Activated effector memory CD4-positive, alpha-beta T cell treated with anti-CD3 and anti-CD28 coated beads, Interleukin-2, amount 50 U/mL, for 16 hours (primary cell): ENCODE measurements around the gene ZNF681.
"Not testable (repeated sequence)": the region's sequence is repeated elsewhere in the genome, so short reads cannot be mapped to it uniquely, and the experiment has no call there.

Experiments
- DNase-seq: peaks from one replicate; pipeline ENCODE4 v3.0.0-alpha.2; 2020

ZNF681 gene

DNA sequence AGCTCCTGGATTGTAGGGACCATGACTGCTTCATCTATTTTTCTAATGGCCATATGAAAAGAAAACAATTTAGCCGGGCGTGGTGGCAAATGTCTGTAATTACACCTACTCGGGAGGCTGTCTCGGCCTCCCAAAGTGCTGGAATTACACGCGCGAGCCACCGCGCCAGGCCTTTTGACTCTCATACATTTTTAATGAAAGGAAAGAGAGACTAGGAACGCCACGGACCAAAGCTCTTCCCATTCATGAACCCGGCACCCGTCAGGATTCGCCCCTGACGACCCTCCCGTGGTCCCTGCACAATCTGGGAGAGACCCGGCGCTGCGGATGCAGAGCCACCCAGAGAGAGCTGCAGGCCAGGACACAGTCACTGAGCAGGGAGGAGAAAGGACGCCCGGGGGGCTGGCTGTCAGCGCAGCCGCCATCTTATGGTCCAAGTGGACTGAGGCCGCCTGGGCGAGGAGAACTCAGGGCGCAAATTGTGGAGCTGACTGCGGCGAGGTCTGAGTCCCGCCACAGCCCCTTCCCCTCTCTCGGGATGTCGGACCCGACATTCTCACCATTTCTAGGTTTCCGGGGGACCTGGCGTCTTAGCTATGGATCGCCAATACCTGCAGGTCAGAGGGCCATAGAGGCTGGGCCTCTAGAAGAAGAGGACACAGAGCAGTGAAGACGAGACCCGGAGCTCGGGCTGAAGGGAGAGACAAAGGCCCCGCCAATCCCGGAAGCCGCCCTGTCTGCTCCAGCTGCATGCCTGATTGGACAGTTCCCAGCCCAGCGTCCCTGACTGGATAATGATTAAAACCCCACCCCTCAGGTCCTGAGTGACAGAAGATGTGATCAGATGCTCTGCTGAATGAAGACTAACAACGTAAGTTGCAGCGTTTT, at the start of gene ZNF681:
ZNF681 (minus strand) TSS at position 705 of the 888 bp plus-strand sequence; CDS start at position 563, 142 bp downstream.
- DNase-seq = peak; percentile 94

GRCh38 chr19:23804676-23805075, 46.0 kb upstream of the ZNF681 start:
- DNase-seq = no peak

GRCh38 chr19:23802290-23802689, 43.6 kb upstream of the ZNF681 start:
- no peak for DNase-seq

DNA sequence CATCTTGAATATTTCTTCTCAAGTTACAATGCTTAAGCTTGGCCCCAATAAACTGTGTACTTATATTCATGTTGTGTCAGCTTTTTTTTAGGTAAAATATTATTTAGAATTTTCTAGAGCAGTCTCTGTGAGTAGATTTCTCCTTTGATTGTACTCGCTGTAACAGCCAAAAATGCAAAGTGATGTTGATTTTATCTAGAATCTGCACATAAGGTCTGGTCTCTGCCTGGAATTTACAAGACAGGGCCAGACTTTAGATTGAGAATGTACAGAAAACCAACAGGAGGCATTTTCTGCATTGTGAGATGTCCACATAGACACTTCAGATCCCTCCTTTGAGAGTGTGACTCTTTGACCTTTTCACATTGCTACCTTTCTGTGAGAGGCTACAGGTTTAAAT, 43.1 kb upstream of the ZNF681 start:
- no peak for DNase-seq

- DNase-seq = no peak
These were observed 42.2 kb upstream of the ZNF681 start for GRCh38 chr19:23800868-23801267.

DNA sequence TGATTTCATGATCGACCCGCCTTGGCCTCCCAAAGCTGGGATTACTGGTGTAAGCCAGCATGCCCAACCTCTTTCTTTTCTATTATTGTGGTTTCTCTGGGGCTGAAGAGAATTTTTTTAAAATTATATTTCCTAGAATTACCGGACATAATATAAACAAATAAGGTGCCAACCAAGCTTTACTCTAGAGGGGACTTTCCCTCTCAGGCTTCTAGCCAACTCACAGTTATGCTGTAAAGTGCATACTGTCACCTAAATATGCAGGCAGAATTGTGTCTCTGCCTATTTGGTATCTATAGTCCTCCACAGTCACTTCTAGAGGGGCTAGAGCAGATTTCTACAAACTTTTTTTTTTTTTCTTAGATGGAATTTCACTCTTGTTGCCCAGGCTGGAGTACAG, 41.6 kb upstream of the ZNF681 start:
- no peak for DNase-seq

DNA sequence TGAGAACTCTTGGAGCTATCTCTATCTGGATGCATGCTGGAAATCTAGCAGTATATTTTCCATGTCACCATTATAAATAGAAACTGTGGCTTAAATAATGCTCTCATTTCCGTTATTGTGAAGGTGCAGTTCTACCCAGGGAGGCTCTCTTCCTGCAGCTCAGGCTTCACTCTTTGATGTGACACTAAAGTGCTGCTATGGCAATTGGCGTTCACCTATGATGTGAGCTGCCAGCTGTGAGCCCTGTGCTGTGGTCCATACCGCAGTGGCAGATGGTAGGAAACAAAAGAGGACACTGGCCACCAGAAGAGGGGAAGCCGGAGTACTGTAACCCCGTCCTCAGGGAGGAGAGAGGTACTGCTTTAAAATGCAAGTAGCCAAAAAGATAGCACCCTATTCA, 40.6 kb upstream of the ZNF681 start:
- peak; percentile 74 for DNase-seq

DNA sequence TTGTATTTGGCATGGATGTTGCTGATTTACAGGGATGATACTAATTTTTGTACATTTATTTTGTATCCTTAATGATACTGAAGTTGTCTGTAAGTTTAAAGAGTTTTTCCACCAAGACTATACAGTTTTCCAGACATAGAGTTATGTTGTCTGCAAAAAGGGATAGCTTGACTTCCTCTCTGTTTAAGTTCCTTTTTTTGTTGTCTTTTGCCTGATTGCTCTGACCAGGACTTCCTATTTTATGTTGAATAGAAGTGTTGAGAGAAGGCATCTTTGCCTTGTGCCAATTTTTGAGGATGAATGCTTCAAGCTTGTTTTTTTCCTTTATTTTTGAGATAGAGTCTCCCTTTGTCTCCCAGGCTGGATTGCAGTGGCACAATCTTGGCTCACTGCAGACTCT, 36.8 kb upstream of the ZNF681 start:
- no peak for DNase-seq

DNA sequence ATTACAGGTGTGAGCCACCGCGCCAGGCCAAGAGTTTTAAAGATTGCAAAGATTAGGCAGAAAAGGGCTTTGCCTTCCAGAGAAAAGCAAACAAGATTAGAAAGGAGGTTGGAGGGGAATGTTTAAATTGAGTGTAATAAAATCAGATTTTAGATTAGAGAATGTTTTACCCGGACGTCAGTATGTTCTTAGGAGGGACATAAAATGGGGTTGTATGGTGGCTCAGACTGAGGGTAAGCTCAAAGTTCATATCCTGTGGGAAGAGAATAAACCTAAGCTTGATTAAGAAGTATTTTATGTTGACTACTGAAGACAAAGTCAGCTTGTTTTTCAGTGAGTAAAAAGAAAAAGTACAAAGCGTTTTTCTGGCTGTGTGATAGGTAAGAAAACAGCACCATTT, 34.1 kb upstream of the ZNF681 start:
- DNase-seq = no peak

- no peak for DNase-seq
These were observed 32.2 kb upstream of the ZNF681 start for GRCh38 chr19:23790641-23791488.

GRCh38 chr19:23789246-23789645, 30.6 kb upstream of the ZNF681 start:
- no peak for DNase-seq

- no peak for DNase-seq
These were observed 29.7 kb upstream of the ZNF681 start for GRCh38 chr19:23788411-23788810.

GRCh38 chr19:23787106-23787505, 28.4 kb upstream of the ZNF681 start:
- no peak for DNase-seq

DNA sequence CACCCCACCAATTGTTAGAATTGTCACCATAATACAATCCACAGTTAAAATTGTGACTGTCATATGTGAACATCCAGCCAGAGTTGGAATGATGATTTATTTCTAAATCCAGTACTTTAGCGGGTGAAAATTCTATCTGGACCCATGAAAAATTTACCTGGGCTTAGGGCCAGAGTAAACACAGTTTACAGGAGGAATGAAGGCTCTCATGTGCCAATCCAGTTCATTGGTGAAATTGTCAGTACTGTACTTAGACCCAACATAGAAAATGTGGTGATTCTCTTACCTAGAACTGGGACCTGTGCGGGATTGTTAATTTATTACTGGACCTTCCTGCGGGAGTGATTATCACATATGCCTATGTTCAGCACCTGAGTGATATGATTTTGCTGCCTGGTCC, 27.3 kb upstream of the ZNF681 start:
- DNase-seq = no peak

DNA sequence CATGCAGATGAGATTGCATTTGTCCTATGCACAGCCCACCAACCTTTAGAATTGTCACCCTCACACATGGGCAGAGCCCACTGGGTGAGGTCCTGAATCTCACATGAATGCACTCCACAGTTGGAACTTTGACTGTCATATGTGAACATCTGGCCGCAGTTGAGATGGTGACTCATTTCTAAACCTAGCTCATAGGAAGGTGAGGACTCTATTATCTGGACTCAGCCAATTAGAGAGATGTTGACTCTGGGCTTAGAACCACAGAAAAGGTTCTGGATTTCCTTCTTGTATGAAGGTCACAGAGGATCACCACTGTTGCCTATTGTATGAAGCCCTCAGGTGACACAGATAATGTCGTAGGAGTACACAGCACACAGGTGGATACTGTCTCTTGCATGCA, 25.6 kb upstream of the ZNF681 start:
- no peak for DNase-seq

- DNase-seq = no peak
These were observed 24.9 kb upstream of the ZNF681 start for GRCh38 chr19:23783636-23784035.

- no peak for DNase-seq
These were observed 21.0 kb upstream of the ZNF681 start for GRCh38 chr19:23779645-23780044.

GRCh38 chr19:23778566-23778965, 19.9 kb upstream of the ZNF681 start:
- no peak for DNase-seq

- not testable (repeated sequence) for DNase-seq
These were observed 19.3 kb upstream of the ZNF681 start for GRCh38 chr19:23778036-23778435.

DNA sequence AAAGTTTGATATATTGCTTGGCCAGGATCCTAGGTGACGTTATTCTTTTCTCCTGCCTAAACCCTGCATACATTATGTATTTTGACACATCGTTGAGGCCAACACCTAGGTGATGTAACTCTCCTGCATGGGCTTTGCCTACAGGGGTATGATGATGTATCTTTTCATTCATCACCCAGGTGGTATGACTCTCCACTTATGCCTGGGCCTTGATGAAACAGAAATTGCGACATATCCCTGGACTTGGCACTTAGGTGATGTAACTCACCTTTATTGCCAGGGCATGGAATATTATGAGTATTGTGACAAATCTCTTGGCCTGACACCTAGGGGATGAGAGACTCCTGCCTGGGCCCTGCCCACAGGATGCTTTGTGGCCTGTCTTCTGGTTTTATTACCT, 18.5 kb upstream of the ZNF681 start:
- DNase-seq = no peak

DNA sequence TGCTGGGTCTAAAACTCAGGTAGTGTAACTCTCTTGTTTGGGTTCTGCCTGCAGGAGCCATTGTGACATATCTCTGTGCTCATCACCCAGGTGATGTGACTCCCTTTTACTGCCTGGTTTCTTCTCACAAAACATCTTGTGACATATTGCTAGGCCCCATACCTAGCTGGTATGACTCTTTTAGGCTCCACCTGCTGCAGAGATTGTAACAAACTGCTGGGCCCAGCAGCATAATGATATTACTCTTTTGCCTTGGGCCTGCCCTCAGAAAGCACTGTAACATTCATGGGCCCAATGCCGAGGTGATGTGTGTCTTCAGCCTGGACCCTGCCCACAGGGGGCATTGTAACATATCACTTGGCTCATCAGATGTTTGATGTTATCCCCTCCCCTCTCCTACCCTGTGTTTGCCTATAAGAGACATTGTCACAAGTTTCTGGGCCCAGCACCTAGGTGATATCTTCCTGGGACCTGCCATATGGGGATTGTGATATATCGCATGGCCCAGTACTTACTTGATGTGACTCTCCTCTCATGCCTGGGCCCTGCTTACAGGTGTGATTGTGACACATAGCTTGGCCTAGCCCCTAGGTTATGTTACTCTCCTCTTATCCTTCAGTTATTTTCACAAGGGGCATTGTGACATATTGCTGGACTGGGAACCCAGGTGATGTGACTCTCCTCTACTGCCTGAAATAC, 18.0 kb upstream of the ZNF681 start:
- DNase-seq = no peak

GRCh38 chr19:23774524-23774971, 15.9 kb upstream of the ZNF681 start:
- no peak for DNase-seq

DNA sequence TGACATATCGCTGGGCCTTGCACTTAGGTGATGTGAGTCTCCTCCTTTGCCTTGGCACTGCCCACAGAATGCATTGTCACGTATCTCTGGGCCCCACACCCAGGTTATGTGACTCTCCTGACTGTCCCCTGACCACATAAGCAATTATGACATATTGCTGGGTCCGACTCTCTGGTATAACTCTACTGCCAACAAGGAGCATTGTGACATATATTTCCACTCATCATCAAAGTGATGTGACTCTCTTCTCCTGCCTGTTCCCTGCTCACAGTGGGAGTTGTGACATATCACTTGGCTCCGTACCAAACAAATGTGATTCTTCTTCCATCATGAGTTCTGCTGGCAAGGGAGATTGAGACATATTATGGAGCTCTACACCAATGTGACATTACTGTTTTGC, 15.4 kb upstream of the ZNF681 start:
- no peak for DNase-seq
